Activated CD4-positive, CD25-positive, alpha-beta regulatory T cell treated with anti-CD3 and anti-CD28 coated beads, Interleukin-2, amount 50 U/mL, for 72 hours (primary cell): Measurements from ENCODE around the gene ABHD5.

Experiments
- DNase-seq: peaks from one replicate; pipeline ENCODE4 v3.0.0; 2021

ABHD5 gene

DNA sequence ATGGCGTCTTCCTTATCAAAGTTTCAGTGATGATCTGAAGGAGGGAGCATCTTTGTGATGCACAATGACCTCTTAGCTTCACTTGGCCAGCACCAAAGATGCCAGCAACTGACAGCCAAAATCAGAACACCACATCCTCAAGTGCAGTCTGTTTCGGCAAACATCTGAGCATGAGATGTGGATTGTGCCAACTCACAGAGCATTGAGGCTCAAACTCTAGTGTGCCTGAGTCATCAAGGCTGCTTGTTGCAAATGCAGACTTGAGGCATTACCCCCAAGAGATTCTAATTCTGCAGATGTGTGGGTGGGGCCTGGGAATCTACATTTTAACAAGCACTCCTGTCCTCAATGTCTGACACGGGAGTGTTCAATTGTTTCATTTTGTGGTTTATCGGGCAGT, 35.8 kb downstream of the ABHD5 start:
- no peak for DNase-seq

DNA sequence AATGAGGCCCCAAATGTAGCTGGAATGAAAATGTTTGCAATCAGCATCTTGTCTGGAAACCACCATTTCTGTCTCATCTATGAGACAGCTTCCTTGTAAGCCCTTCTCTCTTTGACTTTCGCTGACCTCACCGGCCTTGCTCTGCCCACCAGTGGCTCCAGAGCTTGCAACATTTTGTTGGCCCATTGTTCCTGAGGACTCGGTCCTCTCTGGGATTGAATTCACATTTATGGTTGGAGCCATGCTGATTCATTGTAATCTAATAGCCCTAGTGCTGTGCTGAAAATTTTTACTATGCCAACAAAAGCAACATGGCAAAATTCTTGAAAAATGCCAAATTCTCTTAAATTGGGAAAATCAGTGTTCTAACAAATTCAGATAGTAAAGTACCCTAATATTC, 37.2 kb downstream of the ABHD5 start:
- DNase-seq: no peak

DNA sequence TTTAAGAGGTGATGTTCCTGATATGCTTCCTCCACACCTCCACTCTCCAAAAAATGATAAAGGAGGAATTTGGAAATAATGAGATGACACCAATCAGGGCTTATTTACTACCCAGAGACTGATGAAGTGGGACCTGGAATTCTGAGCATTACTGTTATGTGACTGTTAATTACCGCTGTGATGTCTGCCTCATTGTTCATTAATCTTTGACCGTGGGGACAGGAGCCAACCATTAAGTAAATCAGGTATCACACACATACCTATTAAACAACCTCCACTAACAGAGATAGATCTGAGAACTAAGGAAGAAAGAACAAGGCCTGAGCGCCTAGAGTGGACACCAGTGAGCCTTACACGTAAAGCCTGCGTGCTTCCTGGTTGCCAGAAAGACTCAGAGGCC, 37.7 kb downstream of the ABHD5 start:
- no peak for DNase-seq

DNA sequence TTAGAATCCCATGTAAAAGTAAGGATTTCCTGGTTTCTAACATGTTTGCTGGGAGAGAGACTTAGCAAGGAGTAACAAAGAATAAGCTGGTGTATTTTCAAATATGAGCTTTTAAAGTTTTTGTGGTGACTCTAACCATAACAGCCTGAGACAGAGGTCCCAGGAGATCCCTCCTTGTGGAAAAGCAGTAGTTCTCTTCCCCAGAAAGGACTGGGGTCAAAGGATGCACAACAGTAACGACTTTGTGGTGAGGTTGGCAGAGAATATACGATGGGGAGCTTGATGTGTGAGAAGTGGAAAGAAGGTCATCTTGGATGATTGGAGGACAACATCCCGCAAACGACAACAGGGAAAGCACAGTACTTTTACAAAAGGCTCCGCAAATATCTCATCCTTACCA, 38.2 kb downstream of the ABHD5 start:
- no peak for DNase-seq

DNA sequence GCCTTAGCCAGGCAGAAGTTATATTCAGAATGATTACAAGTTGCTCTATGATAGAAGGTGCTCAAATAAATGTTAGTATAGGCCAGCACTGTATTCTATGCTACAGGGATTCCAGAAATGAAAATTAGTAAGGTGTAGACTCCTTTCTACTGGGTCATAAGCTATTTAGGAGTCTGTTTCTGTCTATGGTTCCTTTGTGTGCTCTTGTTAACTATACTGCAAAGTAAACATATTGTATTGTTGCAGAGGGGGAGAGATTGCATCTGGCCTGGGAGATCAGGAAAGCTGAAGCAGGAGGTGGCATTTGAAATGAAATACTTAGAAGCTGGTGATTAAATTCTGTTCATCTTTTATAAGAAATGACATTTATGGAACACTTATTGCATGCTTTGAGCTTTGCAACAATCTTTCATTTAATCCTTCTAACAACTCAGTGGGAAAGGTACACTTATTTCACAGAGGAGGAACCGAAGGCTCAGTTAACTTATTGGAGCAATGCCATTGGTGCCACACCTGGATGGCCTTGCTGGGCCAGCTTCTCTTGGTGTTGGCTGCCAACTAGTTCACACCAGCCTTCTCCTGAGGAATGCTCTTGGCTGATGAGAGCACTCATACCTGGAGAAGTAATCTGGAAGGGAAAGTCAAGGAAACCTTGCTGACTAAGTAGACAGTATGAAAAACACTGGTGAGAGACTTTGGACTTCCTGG, 39.1 kb downstream of the ABHD5 start:
- DNase-seq: no peak

DNA sequence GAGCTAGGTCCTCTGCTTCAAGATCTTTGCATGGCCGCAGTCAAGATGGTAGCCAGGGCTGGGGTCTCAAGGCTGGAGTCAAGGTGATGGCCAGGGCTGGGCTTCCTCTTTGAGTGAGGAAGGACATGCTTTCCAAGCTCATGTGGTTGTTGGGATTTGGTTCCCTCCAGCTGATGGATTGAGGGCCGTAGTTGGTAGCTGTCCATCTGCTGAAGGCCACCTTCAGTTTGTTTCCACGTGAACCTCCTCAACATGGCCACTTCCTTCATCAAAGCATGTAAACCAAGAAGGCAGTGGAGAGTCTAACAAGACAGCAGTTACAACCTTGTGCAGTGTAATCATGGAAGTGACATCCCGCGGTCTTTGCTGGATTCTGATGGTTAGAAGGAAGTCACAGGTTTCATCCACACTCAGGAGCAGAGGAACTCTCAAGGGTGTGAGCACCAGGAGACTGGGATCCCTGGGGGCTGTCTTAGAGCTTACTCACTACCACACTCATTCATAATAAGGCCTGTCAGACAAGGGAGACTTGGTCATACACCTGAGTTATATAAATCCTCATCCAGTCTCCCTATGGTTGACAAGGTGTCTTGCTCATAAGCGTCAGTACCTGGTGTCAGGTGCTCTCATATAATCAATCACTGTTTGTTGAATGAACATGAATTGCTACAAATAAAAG, 42.1 kb downstream of the ABHD5 start:
- no peak for DNase-seq

DNA sequence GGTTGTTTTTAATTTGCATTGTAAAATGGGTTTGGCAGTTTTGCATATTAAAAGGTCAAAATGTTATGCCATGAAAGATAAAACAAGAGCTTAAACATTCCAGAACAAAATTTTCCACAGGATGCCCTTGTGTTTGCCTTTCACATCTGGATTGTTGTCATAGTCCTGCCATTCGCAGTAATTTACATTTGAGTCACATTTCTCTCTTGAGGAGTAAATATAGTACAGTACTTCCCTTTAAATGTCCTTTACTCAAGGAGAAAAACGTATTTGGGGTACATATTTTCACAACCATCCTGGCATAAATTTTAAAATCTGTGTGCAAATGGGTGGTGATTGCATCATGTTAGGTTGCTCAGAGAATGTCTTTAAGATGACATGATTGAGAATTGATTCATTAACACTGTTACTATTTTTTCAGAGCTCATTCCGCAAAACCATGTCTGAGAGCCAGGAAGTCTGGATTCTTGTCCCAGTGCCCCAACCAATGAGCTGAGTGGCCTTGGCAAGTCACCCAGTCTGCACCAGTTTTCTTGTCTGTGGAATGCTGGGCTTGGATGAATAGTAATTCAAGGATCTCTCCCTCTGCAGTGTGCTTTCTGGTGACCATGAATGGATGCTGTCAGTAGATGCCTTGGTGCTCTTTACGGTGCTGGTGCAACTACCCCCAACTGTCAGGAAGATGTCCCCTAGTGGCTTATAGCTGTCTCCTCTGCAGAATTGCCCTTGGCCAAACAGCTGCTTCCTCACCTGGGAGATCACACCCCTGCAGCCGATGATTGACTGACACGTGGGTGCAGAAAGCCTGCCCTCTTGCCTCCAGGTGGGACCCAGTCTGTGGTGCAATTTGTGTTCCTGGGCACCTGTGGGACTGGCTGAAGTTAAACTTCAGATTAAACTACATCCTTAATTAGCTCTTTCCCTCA, 43.0 kb downstream of the ABHD5 start:
- DNase-seq: no peak

DNA sequence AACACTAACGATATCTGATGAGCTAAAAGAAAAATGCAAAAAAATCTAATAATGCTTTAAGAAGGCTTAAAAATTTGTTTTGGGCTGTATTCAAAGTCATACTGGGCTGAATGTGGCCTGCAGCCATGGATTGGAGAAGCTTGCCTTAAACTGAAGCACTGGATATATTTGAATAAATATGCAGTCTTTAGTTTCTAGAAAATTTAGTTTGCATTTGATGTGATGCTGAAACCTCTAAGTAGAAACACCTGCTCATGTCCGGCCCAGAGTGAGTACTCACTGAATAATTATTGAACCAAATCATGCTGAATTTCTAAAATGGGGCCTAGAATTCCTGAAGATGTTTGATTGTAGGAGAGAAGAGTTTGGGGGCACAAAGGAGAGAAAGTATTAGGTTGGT, 43.9 kb downstream of the ABHD5 start:
- DNase-seq: no peak

DNA sequence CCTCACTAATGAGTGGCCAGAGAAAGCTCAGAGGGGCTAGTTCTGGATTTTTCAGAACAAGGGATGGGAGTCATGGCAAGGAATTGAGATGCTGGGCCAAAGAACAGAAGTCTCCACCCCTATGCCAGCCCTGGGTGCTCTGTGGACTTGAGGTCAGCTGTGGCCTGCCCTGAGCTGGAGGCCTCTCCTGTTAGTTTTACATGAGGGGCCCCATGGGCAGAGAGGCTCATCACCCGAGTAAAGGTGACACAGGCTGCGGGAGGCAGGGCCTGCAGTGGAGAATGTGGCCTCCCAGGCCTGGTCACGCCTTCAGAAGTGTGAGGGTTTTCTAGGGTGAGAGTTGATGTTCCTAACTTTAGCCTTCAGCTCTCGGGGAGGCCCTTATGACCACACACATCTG, 44.9 kb downstream of the ABHD5 start:
- DNase-seq: no peak

DNA sequence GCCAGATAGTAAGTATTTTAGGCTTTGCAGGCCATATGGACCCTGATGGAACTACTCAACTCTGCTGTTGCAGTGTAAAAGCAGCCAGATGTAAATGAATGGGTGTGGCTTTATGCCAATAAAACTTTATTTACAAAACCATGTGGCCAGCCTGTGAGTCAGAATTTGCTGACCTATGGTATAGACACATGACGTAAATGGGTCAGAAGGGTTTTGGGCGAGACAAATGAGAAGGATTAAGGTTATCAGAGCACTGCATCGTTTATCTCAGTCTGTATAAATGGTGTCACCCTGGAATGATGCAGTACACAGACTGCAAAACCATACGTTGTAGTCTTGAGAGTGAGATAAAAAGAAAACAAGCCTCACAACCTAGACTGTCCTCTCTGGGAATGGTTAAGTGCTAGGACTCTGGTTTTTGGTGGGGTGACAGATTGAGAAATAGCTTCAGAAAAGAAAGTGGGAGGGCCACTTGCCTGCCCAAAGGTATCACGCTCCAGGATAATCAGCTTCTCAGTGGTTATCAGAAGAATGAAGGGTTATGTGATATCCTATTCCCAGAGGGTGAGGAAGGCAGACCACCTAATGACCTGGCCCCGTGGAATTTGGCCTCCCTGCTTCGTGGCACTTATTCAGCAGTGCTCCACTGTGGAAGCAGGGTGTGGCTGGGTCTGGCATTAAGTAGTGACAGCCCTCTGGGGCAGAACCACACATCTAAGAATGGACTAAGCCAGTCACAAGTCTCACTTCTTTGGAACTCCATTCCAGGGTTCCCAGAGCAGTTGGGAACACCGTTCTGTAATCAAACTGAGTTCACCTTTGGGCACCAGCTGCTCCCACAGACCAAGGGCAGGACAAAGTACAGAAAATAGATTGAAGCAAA, 46.1 kb downstream of the ABHD5 start:
- DNase-seq: no peak

DNA sequence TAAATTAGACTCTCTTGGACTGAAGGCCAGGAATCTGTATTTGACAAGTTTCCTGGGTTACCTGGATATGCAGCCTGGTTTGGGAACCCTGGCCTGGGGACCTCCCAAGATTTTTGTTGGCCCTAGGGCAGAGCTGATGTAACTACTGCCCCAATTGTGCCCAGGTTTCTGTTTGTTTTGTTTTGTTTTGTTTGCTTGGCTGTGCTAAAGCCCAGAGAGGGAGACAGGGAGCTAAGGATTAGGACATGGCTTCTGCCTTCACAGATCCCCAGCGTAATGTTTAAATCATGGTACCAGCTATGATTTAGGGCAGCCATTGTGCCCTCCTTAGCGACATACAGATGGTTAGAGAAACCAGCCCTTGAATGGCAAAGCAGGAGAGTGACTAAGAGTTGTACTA, 47.6 kb downstream of the ABHD5 start:
- DNase-seq: no peak

DNA sequence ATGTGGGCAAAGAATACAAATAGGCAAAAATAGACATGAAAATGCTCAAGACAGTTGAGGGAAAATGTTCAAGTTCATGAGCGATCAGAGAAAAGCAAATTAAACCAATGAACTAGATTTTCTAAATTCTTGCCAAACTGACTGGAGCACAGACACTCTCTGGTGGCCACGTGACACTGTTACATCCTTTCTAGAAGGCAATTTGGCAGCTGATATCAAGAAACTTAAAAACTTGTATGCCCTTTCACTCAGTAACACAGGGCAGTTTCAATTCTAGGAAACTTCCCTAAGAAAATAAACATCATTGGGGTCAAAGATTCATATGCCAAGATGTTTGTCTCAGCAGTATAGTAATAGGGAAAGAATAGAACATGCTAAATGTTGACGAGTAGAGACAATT, 52.2 kb downstream of the ABHD5 start:
- DNase-seq: no peak

DNA sequence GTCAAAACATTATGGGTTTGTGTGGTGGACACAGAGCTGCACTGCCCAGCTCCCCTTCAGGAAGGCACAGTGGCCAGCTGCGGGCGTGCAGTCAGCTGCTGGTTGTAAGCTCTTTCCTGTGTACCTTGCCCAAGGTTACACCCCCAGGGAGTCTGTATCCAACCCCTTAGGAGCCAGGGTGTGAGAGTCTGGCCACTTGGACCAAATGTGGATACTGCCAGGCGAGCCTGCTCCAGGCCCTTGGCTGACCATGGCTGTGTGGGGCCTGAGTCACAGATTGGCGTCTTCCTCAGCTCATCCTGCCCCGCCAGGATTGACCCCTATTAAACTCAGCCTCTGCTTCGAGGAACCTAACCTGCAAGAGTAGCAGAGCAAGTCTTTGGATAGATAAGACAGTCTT, 56.9 kb downstream of the ABHD5 start:
- no peak for DNase-seq

DNA sequence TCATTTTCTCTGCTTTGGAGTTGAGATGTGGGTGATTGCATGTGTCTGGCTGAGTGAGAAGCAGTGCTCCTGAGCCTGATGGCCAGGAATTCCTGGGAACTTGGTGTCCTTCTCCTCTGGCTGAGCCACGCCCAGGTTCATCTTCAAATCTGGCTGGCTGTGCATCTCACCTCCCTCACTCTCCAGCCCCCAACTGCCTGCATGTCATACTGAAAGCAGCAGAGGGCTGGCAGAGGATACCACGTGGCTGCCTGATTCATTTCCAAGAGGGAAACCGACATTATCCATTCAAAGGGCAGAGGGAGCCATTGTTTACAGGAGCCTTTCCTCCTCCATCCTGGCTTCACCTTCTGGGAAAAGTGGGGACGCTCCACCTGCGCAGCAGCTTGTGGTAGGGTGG, 57.4 kb downstream of the ABHD5 start:
- DNase-seq: no peak

DNA sequence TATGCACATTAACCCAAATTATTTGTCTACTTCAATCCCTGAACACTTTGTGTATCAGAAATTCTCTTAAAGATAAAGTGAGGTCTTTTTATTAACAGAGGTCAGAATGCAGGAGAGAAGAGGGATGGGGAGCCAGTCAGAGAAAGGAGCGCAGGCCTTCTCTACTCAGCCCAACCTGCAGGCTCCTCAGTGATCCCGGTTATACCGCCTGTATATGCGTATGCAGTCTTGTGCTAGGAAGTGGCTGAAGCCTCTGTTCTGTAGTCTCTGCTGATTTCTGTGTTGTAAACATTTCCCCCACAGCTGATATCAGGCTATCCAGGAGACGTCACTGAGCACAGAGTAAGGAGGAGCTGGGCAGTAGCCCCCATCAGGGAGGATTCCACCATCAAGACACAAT, 57.9 kb downstream of the ABHD5 start:
- DNase-seq: no peak

DNA sequence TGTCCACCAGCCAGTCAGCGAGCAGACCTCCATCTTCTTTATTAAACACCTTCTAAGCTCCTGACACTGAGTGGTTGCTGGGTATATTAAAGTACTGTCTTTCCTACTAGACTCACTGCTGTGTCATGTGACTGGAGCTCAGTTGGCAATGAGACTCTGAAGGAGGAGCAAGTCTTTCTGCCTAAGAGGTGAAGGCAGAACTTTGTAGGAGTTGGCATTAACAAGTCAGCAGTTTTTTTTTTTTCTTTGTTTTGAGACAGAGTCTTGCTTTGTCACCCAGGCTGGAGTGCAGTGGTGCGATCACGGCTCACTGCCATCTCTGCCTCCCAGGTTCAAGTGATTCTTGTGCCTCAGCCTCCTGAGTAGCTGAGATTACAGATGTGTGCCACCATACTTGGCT, 62.2 kb downstream of the ABHD5 start:
- no peak for DNase-seq

DNA sequence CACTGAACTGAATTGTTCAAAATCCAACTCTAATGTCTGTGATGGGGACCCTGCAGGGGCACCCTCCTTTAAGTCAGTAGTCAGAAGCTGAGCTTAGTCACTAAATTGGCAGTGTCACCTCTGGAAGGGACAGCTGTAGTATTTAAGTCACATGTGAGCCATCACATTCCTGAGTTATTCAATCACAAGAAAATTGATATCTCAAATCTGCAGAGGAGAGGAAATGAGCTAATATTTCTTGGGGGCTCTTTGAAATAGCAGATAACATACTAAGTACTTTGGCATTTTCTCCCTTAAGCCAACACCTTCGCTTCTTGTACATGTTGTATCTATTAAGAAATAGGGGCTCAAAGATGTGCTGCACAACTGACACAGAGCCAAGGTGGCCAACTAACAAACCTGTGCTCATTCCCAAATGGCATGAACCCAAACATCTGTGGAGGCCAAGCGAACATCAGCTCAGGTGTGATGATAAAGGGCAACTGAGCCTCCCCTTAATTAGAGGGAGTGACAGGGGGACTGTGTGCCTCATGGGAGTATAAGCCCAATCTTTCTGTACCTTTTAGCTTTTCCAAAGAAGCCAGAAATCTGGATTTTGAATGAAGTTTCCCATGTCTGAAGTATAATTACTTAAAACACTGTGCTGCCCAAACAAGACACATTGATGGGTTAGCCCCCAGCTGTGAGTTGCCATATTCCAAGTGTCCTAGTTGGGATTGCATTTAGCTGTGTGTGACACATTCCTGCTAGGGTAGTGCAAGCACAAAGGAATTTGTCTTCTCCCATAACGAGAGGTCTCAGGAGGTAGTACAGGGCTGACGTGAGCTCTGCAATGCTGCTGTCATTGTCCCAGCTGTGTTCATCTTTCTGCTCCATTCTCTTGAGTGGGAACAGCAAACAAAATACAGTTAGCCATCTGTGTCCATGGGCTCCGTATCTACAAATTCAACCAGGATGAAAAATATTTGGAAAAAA, 63.3 kb downstream of the ABHD5 start:
- DNase-seq: no peak

DNA sequence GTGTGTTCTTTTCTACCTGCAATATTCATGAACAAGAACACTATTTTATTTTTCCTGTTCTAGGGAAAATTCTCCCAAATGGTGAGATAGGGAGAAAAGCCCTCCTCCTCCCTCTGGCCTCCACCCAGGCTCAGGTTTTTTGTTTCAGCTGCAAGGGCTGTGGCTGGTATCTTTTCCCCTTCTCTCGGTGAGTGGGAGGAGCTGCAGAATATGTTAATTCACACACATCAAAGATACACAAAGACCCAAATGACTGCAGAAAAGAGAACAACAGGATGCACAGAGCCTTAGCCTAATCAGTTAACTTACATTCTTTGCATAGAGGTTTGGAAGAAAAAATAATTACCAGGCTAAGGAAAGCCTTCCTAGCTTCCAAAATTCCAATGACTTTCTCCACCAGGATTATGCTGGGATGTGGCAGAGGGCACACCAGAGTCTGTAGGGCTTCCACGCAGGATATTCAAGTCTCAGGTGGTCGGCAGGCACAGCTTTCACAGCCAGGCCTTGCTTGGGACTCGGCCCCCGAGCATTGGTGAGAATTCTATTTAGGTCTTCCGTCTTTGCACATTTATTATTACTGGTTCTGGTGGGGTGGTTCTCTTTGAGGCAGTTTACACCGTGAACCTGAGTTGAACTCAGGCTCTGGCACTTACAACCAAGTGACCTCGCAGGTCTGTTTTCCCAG, 64.9 kb downstream of the ABHD5 start:
- DNase-seq: no peak

DNA sequence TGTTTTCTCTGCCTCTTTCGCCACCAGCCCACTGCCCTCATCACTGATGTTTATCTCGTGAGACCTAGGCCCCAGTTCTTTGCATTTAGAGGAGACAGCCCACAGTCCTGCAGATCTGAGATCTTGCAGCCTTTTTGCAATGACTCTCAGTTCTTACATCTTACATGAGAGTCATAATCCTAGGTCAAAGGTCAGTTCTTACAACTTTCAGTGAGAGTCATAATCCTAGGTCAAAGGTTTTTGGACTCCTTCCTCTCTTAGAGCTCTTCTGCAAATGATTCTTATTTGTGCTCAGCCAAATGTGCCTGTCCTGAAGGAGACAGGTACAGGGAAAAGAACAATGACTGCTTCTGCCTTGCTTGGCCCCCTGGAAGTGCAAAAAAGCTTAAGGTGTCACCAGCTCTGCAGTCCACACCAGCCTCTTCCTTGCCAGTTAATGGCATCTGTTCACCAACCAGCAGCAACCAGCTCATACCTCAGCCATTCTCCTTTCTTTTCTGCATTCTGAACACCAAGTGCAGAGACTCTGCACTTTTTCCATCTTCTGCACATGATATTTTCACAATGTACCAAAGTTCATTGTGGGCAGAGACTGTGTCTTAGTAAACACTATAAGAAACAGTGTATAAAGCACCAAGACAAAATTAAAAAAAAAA, 67.1 kb downstream of the ABHD5 start:
- no peak for DNase-seq

DNA sequence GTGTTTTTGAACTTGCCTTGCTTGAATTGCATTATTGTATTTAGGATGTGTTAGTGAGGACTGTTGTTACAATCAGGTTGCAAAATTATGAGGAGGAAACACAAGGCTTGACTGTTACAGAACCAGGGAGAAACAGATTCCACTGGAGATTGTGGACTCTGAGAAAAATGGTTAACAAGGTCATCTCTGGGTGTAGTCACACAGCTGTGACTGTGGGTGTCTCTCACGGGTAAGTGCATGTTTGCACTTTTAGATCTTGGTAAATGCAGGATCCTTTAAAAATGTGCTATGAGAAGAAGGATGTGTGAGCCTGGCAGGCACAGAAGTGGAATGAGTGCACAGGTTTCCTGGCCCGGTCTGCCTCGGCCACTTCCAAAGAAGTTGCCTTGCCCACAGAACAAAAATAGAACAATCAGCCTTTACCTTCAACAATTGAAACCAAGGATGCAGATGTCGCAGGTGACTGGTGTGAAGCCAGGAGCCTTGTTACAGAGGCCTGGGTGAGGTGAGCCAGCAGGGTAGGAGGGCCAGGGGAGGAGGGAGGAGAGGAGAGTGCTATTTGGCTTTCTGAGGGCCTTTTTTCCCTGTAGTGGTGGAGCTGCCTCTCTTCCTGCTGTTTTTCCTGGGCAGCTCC, 68.0 kb downstream of the ABHD5 start:
- DNase-seq: no peak
